Osteocyte (in vitro differentiated cells): ENCODE results near the gene BHLHA15. TPM values are rescaled to one million over a fixed set of nuclear protein-coding genes. Genes with fewer than 3 reads are reported as not detected.
A peak's percentile ranks its signal among the peaks of the same experiment; 100 is the strongest.

Source experiments
- DNase-seq: peaks from one replicate; pipeline ENCODE4 v3.0.0; 2021; ENCODE audit warnings: mixed read lengths; ENCODE audit not compliant: unreplicated experiment; ENCODE audit errors: extremely low spot score
- H3K27ac Mint-ChIP-seq: one replicate; pipeline ENCODE4 v1.8.0; 2021; ENCODE audit warnings: mild to moderate bottlenecking, mixed read lengths; ENCODE audit not compliant: unreplicated experiment
- H3K27me3 Mint-ChIP-seq: one replicate; pipeline ENCODE4 v1.8.0; 2021; ENCODE audit warnings: mixed read lengths; ENCODE audit not compliant: unreplicated experiment
- H3K36me3 Mint-ChIP-seq: one replicate; pipeline ENCODE4 v1.8.0; 2021; ENCODE audit warnings: mixed read lengths; ENCODE audit not compliant: unreplicated experiment
- H3K4me1 Mint-ChIP-seq: one replicate; pipeline ENCODE4 v1.8.0; 2021; ENCODE audit warnings: mixed read lengths; ENCODE audit not compliant: unreplicated experiment
- H3K4me3 Mint-ChIP-seq: one replicate; pipeline ENCODE4 v1.8.0; 2021; ENCODE audit warnings: mild to moderate bottlenecking, moderate library complexity, mixed read lengths; ENCODE audit not compliant: unreplicated experiment
- H3K9me3 Mint-ChIP-seq: one replicate; pipeline ENCODE4 v1.8.0; 2021; ENCODE audit warnings: mixed read lengths; ENCODE audit not compliant: unreplicated experiment
- total RNA-seq: library from RNA; stranded (reverse); gene quantifications from 2 replicates; pipeline ENCODE4 v1.2.1, GENCODE V29; 2021
- TF ChIP-seq, protein P1 (sequence below): fragments of 200-600 bp; sonication (generic); IDR thresholded peaks from 2 replicates; pipeline ENCODE4 v1.5.0; 2021; ENCODE audit warnings: antibody characterized with exemption, mild to moderate bottlenecking, moderate library complexity

BHLHA15 gene
- total RNA-seq, 1 donor from 2014 or later: not detected

DNA sequence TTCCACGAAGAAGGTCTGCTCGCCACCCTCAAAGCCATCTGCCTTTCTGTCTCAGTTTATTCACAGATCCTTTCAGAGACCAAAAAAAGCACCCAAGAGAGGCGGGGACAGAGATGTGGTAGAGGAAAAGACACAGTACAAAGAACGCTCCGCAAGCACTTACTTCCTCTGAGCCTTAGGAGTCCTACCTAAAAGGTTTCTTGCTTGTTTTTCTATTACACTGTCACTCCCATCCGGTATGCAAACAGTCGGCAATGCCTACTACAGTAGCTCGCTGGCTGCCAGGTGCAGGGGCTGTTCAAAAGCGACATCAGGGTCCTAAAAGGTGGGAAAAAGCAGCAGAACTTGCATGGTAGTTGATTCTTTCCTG, 40.0 kb downstream of the BHLHA15 start:
- peak overlapping the region; percentile 92 for H3K27ac Mint-ChIP-seq
- no peaks in the 10 kb centered on the region for H3K9me3 Mint-ChIP-seq
- no peaks in the 10 kb centered on the region for H3K27me3 Mint-ChIP-seq
- peaks cover 8% of the 10 kb centered on the region for H3K36me3 Mint-ChIP-seq
- DNase-seq: no peak
- peak overlapping the region; percentile 97 for H3K4me3 Mint-ChIP-seq
- peaks cover 28% of the 10 kb centered on the region for H3K4me1 Mint-ChIP-seq
- TF ChIP-seq, protein P1, sequence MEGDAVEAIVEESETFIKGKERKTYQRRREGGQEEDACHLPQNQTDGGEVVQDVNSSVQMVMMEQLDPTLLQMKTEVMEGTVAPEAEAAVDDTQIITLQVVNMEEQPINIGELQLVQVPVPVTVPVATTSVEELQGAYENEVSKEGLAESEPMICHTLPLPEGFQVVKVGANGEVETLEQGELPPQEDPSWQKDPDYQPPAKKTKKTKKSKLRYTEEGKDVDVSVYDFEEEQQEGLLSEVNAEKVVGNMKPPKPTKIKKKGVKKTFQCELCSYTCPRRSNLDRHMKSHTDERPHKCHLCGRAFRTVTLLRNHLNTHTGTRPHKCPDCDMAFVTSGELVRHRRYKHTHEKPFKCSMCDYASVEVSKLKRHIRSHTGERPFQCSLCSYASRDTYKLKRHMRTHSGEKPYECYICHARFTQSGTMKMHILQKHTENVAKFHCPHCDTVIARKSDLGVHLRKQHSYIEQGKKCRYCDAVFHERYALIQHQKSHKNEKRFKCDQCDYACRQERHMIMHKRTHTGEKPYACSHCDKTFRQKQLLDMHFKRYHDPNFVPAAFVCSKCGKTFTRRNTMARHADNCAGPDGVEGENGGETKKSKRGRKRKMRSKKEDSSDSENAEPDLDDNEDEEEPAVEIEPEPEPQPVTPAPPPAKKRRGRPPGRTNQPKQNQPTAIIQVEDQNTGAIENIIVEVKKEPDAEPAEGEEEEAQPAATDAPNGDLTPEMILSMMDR: no peak

DNA sequence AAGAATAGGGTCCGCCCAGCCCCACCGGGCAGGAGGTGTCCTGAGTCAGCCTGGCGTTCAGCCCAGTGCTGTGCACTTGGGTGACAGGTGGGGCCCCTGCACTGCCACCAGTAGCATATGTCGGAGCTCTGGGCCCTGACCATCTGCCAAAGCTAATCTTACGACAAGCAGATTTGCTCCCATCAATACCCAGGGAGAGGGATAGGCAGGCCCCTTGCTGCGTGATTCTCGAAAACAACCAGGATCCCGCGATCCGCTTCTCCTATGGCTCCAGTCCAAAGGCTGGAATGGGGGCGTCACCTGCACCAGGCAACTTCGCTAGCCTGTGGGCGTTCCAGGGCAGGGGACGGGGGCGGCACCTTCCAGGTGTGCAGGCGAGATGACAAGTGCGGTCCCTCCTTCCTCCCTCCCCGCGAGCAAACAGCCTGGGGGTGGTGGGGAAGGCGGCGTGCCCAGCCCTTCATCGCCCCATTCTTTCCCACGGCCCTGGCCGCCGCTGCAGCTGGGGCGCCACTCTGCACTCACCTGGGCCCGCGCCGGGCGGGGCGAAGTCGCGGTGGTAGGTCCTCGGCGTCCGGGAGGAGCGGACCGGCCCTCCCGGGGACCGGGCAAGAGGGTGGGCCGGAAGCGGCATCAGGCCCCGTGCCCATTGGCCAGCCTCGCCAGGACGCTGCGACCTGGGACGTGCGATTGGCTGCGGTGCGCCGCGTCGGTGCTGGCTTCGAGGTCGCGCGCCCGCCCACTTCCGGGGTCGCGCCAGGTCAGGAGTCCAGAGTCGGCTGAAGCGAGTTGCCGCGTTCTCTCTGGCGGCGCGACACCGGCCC, 40.6 kb downstream of the BHLHA15 start, which contains the start of gene TECPR1:
TECPR1 (minus strand) TSS at position 632 of the 824 bp plus-strand sequence. CDS start 6,086 bp downstream, outside the sequence.
- Mint-ChIP-seq H3K27me3 (no peaks in the 10 kb centered on the region), H3K4me3 (peak within 1 kb of the TSS; percentile 97), H3K4me1 (peaks cover 28% of the 10 kb centered on the region), H3K36me3 (peaks cover 8% of the 10 kb centered on the region), H3K9me3 (no peaks in the 10 kb centered on the region), H3K27ac (peak within 1 kb of the TSS; percentile 92)
- peak; percentile 97 for DNase-seq
- TF ChIP-seq, protein P1: no peak

DNA sequence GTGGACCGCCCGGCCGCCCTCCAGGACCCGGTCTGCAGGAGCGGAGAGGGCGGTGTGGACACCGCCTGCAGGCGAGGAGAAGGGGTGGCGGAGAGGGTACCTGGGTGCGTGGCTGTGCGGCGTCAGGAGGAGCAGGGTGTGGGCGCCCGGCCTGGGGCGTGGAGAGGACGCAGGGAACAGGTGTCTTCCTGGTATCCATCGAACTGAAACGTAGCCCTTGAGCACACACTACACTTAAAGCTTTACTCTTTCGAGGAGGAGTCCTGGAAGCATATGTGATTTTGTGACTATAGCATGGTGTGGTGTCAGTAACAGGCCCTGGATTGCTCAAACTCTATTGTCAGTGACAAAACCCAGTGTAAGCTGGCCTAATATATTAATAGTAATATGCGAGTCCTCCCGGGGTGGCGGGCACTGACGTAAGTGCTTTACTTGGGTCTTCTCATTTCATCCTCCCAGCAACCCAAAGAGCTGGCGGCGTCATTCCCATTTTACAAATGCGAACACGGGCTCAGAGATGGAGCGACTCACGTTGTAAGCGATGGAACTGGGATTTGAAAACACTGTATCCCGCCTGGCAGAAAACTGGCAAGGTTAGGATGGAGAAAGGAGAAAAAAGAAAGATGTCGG, 41.3 kb downstream of the BHLHA15 start:
- no peak for DNase-seq
- Mint-ChIP-seq H3K4me3 (peak overlapping the region; percentile 97), H3K27ac (peak overlapping the region; percentile 92), H3K4me1 (peaks cover 28% of the 10 kb centered on the region), H3K36me3 (peaks cover 8% of the 10 kb centered on the region), H3K27me3 (no peaks in the 10 kb centered on the region), H3K9me3 (no peaks in the 10 kb centered on the region)
- TF ChIP-seq, protein P1: no peak

DNA sequence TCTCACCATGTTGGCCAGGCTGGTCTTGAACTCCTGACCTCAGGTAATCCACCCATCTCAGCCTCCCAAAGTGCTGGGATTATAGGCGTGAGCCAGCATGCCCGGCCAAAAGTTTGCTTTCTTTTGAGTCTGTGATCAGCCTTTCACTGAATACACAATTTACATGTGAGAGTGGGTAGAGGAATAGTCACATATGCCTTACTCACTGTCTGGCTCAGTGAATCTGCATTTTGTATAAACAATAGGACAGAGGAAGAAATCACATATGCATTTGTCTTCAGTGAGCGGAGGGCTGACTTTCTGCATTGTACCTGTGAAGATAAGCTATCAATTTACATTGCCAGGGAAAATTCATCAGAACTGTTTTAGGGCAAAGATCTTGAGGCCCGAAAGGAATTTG, 43.3 kb downstream of the BHLHA15 start:
- H3K9me3 Mint-ChIP-seq: no peaks in the 10 kb centered on the region
- no peak for DNase-seq
- H3K36me3 Mint-ChIP-seq: peaks cover 3% of the 10 kb centered on the region
- no peak overlapping the region for H3K27ac Mint-ChIP-seq
- peaks cover 26% of the 10 kb centered on the region for H3K4me1 Mint-ChIP-seq
- no peak overlapping the region for H3K4me3 Mint-ChIP-seq
- H3K27me3 Mint-ChIP-seq: no peaks in the 10 kb centered on the region
- TF ChIP-seq, protein P1: no peak

DNA sequence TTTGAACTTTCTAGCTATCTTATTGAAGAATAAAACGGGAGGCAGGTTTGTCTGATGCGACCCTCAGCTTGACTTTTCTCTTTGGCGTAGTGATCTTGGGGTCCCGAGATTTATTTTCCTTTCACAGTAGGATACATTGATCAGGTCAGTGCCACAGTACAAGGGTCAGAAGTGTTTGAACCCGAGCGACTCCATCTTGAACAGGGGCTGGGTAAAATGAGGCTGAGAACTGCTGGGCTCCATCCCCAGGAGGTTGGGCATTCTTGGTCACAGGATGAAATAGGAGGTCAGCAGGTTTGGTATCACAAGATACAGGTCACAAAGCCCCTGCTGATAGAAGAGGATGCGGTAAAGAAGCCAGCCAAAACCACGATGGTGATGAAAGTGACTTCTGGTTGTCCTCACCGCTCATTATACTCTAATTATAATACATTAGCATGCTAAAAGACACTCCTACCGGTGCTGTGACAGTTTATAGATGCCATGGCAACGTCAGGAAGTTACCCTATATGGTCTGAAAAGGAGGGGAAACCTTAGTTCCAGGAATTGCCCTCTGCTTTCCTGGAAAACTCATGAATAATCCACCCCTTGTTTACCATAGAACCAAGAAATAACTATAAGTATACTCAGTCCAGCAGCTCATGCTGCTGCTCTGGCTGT, 43.8 kb downstream of the BHLHA15 start:
- no peaks in the 10 kb centered on the region for H3K9me3 Mint-ChIP-seq
- H3K27ac Mint-ChIP-seq: no peak overlapping the region
- peaks cover 3% of the 10 kb centered on the region for H3K36me3 Mint-ChIP-seq
- H3K4me3 Mint-ChIP-seq: no peak overlapping the region
- no peak for DNase-seq
- TF ChIP-seq, protein P1: no peak
- peaks cover 24% of the 10 kb centered on the region for H3K4me1 Mint-ChIP-seq
- H3K27me3 Mint-ChIP-seq: no peaks in the 10 kb centered on the region
